Transverse colon (tissue), 4 donors: Measurements from ENCODE around the gene SIGLEC1. TPM values are rescaled to one million over a fixed set of nuclear protein-coding genes. Genes with fewer than 3 reads are reported as not detected.

ENCODE experiments used
- DNase-seq: peaks from one replicate; pipeline ENCODE4 v3.0.0-alpha.2; 2019
- H3K27ac ChIP-seq, 4 donors: fragments of 200-600 bp; sonication (generic); 2 replicates each; pipeline ENCODE4 v1.5.1; 2016 to 2018; ENCODE audit warnings: inconsistent platforms in 4 of 4
- H3K27me3 ChIP-seq: fragments of 200-600 bp; sonication (generic); 2 replicates; pipeline ENCODE4 v1.5.1; 2017; ENCODE audit warnings: inconsistent platforms
- H3K36me3 ChIP-seq, 4 donors: fragments of 200-600 bp; sonication (generic); 2 replicates each; pipeline ENCODE4 v1.5.1; 2017 to 2019; ENCODE audit warnings: inconsistent platforms in 4 of 4
- H3K4me1 ChIP-seq, 4 donors: fragments of 200-600 bp; sonication (generic); 2 replicates each; pipeline ENCODE4 v1.5.1; 2017 to 2020; ENCODE audit warnings: inconsistent platforms in 4 of 4
- H3K4me3 ChIP-seq, 4 donors: fragments of 200-600 bp; sonication (generic); 1 replicate in 1 of 4; 2 replicates in 3 of 4; pipeline versions ENCODE4 v1.5.1 to v1.6.1; 2017 to 2019; ENCODE audit warnings: inconsistent platforms in 4 of 4
- H3K9me3 ChIP-seq, 2 donors: fragments of 200-600 bp; sonication (generic); 2 replicates each; pipeline ENCODE4 v1.5.1; 2017 to 2019; ENCODE audit warnings: inconsistent platforms in 2 of 2
- CTCF ChIP-seq, 5 experiments: fragments of 200-600 bp in 3 of 5; fragments of 450-650 bp in 2 of 5; sonication (generic) in 3 of 5; IDR thresholded peaks; 1 replicate in 2 of 5; 2 replicates in 3 of 5; pipeline ENCODE4 v1.5.1; 2016 to 2017; ENCODE audit warnings: antibody characterized with exemption in 5 of 5, inconsistent platforms in 3 of 5, mild to moderate bottlenecking in 2 of 5, moderate library complexity in 1 of 5
- EP300 ChIP-seq: sonication (generic); formaldehyde crosslinking; IDR thresholded peaks from one replicate; pipeline ENCODE4 v1.6.1; 2017; ENCODE audit warnings: antibody characterized with exemption, low read depth
- POLR2A ChIP-seq: fragments of 450-650 bp; IDR thresholded peaks from one replicate; pipeline ENCODE4 v1.6.1; 2016; ENCODE audit warnings: antibody characterized with exemption, mild to moderate bottlenecking, moderate library complexity
- POLR2AphosphoS5 ChIP-seq, 3 donors: sonication (generic); formaldehyde crosslinking; IDR thresholded peaks; one replicate each; pipeline ENCODE4 v1.6.1; 2016; ENCODE audit warnings: antibody characterized with exemption in 3 of 3
- WGBS, 2 donors: methylation state at CpG; one replicate each; pipeline ENCODE4 v1.1.5; 2018; ENCODE audit warnings: low coverage in 1 of 2; 5-methylcytosine and 5-hydroxymethylcytosine counted together
- in situ Hi-C, 4 donors: fragments of 200-750 bp; cut with MboI; loops; one replicate each; pipeline versions ENCODE4 v1.15.0 to v1.15.1; 2017; ENCODE audit warnings: low sequenced_read_pairs in 3 of 4, low pct_ligation_motif_present in 1 of 4, low pct_unique_long_range_greater_than_20kb in 1 of 4
- intact Hi-C: fragments of 100-400 bp; cut with DNase I; formaldehyde crosslinking; loops from one replicate; pipeline ENCODE4 v1.15.1; 2023; ENCODE audit warnings: low total_unique reads
- total RNA-seq, 4 donors: library from RNA; depleted of rRNA; stranded (reverse); fragments of >200 nt; gene quantifications; one replicate each; pipeline ENCODE4 v1.1.0, GENCODE V29; 2016

The SIGLEC1 gene
- total RNA-seq, 4 donors from 2014 or later = 2.2 to 17.6 (median 7.9) TPM

GRCh38 chr20:3710703-3711483 lies 1.5 kb downstream of the SIGLEC1 start:
- in situ Hi-C loops (no loop called here), intact Hi-C loops (loop anchor here (1.0 kb wide), 1 partner anchor 36 kb away; no protein-coding TSS in a partner anchor)
- H3K4me3 ChIP-seq = no peak overlapping the region

GRCh38 chr20:3710011-3710466 lies 2.4 kb downstream of the SIGLEC1 start:
- Histone ChIP-seq H3K36me3 (no peaks in the 10 kb centered on the region), H3K4me3 (no peak overlapping the region), H3K27ac (peak overlapping the region in 2 of 4 donors; percentile 1 to 36), H3K27me3 (no peaks in the 10 kb centered on the region), H3K9me3 (no peaks in the 10 kb centered on the region), H3K4me1 (peaks cover 0 to 3% (median 0%) of the 10 kb centered on the region in 4 donors)
- 51% methylated on average over 6 of the region's 6 CpGs; no CpG with 5 or more reads in 1 of the 2 donors for WGBS, 2 donors
- intact Hi-C loops (loop anchor here (1.0 kb wide), 1 partner anchor 35 kb away; no protein-coding TSS in a partner anchor), in situ Hi-C loops (no loop called here)
- no peak for DNase-seq
- no peak for TF ChIP-seq POLR2AphosphoS5 (IDR thresholded peaks at IDR 0.05)

More at GRCh38 chr20:3710703-3711483, 1.5 kb downstream of the SIGLEC1 start:
- DNase-seq = peak; percentile 72
- Histone ChIP-seq H3K27ac (peak overlapping the region in 2 of 4 donors; percentile 1 to 36), H3K36me3 (no peaks in the 10 kb centered on the region), H3K27me3 (no peaks in the 10 kb centered on the region), H3K4me1 (peaks cover 0 to 3% (median 0%) of the 10 kb centered on the region in 4 donors), H3K9me3 (no peaks in the 10 kb centered on the region)
- WGBS, 2 donors = 26% methylated on average over 18 of the region's 18 CpGs; no CpG with 5 or more reads in 1 of the 2 donors
- TF ChIP-seq CTCF (IDR thresholded peaks at IDR 0.05) (peak; percentile 89 to 97 (median 95)), POLR2A (no peak)

- H3K27me3 ChIP-seq = no peaks in the 10 kb centered on the region
- no peak overlapping the region for H3K27ac ChIP-seq
- TF ChIP-seq EP300 (no peak), POLR2A (no peak), POLR2AphosphoS5 (IDR thresholded peaks at IDR 0.05) (no peak), CTCF (IDR thresholded peaks at IDR 0.05) (no peak)
- H3K4me3 ChIP-seq = no peak overlapping the region
- intact Hi-C loops (no loop called here), in situ Hi-C loops (no loop called here)
- H3K9me3 ChIP-seq = no peaks in the 10 kb centered on the region
- H3K4me1 ChIP-seq = peaks cover 0 to 3% (median 0%) of the 10 kb centered on the region in 4 donors
- DNase-seq = no peak
- no peaks in the 10 kb centered on the region for H3K36me3 ChIP-seq
- WGBS, 2 donors = 85% methylated on average over 3 of the region's 3 CpGs; no CpG with 5 or more reads in 1 of the 2 donors
Measured at GRCh38 chr20:3707508-3707899, 4.9 kb downstream of the SIGLEC1 start.

GRCh38 chr20:3706774-3707507 lies 5.5 kb downstream of the SIGLEC1 start:
- H3K36me3 ChIP-seq = no peaks in the 10 kb centered on the region
- no peaks in the 10 kb centered on the region for H3K27me3 ChIP-seq
- H3K4me1 ChIP-seq = peaks cover 0 to 3% (median 0%) of the 10 kb centered on the region in 4 donors
- intact Hi-C loops (no loop called here), in situ Hi-C loops (no loop called here)
- H3K27ac ChIP-seq = no peak overlapping the region
- 81% methylated on average over 10 of the region's 10 CpGs; no CpG with 5 or more reads in 1 of the 2 donors for WGBS, 2 donors
- no peak for DNase-seq
- TF ChIP-seq CTCF (IDR thresholded peaks at IDR 0.05) = no peak
- no peak for TF ChIP-seq POLR2AphosphoS5 (IDR thresholded peaks at IDR 0.05)
- TF ChIP-seq EP300 = no peak
- no peak for TF ChIP-seq POLR2A
- H3K9me3 ChIP-seq = no peaks in the 10 kb centered on the region
- H3K4me3 ChIP-seq = no peak overlapping the region
